OCI-LY7 (cell line): ENCODE data around the gene ATP1A3. TPM values are rescaled to one million over a fixed set of nuclear protein-coding genes. Genes with fewer than 3 reads are reported as not detected.

Source experiments
- BruUV-seq: library from RNA; stranded (reverse); fragments of 400-500 nt; replicated peaks from 2 replicates; lab custom pipeline; 2021; lab: Mats Ljungman, UMichigan
- CTCF ChIA-PET: fragments of 300-600 bp; sonication (Branson Sonifier 250); formaldehyde crosslinking; loops from one replicate; lab custom pipeline; 2022; ENCODE audit warnings: antibody characterized with exemption; ENCODE audit not compliant: unreplicated experiment; lab: Charles Lee
- POLR2A ChIA-PET: fragments of 300-600 bp; sonication (Branson Sonifier 250); formaldehyde crosslinking; loops from one replicate; lab custom pipeline; 2022; ENCODE audit warnings: antibody characterized with exemption; lab: Charles Lee
- DNase-seq: peaks from one replicate; pipeline ENCODE4 v3.0.0-alpha.2; 2015; ENCODE audit warnings: low spot score
- H2AFZ ChIP-seq: fragments of 200-600 bp; sonication (generic), shearing (Covaris generic); 2 replicates; pipeline ENCODE4 v1.6.1; 2014; ENCODE audit warnings: mild to moderate bottlenecking, antibody characterized with exemption, low read length, moderate library complexity
- H3K27ac ChIP-seq: fragments of 200-600 bp; sonication (generic); 2 replicates; pipeline ENCODE4 v1.5.1; 2014; ENCODE audit warnings: mixed run types, low read depth, mild to moderate bottlenecking, moderate library complexity, low read length, inconsistent platforms; ENCODE audit not compliant: poor library complexity, severe bottlenecking
- H3K36me3 ChIP-seq: fragments of 200-600 bp; sonication (generic); 2 replicates; pipeline ENCODE4 v1.6.1; 2014; ENCODE audit warnings: mild to moderate bottlenecking, antibody characterized with exemption, low read length, moderate library complexity, mixed read lengths; ENCODE audit not compliant: insufficient read depth
- H3K4me1 ChIP-seq: fragments of 200-600 bp; sonication (generic); 2 replicates; pipeline ENCODE4 v1.5.1; 2014; ENCODE audit warnings: mild to moderate bottlenecking, low read length; ENCODE audit not compliant: insufficient read depth, poor library complexity, severe bottlenecking
- H3K4me2 ChIP-seq: fragments of 200-600 bp; sonication (generic); 2 replicates; pipeline ENCODE4 v1.6.1; 2014; ENCODE audit warnings: mild to moderate bottlenecking, low read length
- H3K4me3 ChIP-seq: fragments of 200-600 bp; sonication (generic); 2 replicates; pipeline ENCODE4 v1.5.1; 2014; ENCODE audit warnings: mild to moderate bottlenecking, low read depth, low read length; ENCODE audit not compliant: poor library complexity, severe bottlenecking
- H3K79me2 ChIP-seq: fragments of 200-600 bp; sonication (generic); 2 replicates; pipeline ENCODE4 v1.6.1; 2016; ENCODE audit warnings: low read depth, mild to moderate bottlenecking, low read length, moderate library complexity, mixed read lengths; ENCODE audit not compliant: insufficient read depth
- H3K9me2 ChIP-seq: fragments of 200-600 bp; sonication (generic); 2 replicates; pipeline ENCODE4 v1.6.1; 2016; ENCODE audit warnings: mild to moderate bottlenecking, low read length, mixed read lengths; ENCODE audit not compliant: insufficient read depth
- H3K9me3 ChIP-seq: fragments of 200-600 bp; sonication (generic); 2 replicates; pipeline ENCODE4 v1.6.1; 2014; ENCODE audit warnings: mild to moderate bottlenecking, mixed run types, low read length, mixed read lengths
- H4K20me1 ChIP-seq: fragments of 200-600 bp; sonication (generic); 2 replicates; pipeline ENCODE4 v1.6.1; 2014; ENCODE audit warnings: mild to moderate bottlenecking, antibody characterized with exemption, low read length, moderate library complexity, mixed read lengths; ENCODE audit not compliant: insufficient read depth
- CTCF ChIP-seq: fragments of 200-600 bp; sonication (generic); conservative IDR thresholded peaks from 2 replicates; pipeline ENCODE4 v1.5.1; 2014; ENCODE audit warnings: mild to moderate bottlenecking, antibody characterized with exemption, low read length, moderate library complexity, mixed read lengths
- EZH2phosphoT487 ChIP-seq: fragments of 200-600 bp; sonication (generic); IDR thresholded peaks from 2 replicates; pipeline ENCODE4 v1.6.1; 2018; ENCODE audit warnings: low read depth, borderline replicate concordance, mild to moderate bottlenecking, mixed run types, antibody characterized with exemption, low read length, moderate library complexity, mixed read lengths
- intact Hi-C: fragments of 100-400 bp; cut with micrococcal nuclease; formaldehyde crosslinking; loops from one replicate; pipeline ENCODE4 v1.10.0; 2022; ENCODE audit not compliant: unreplicated experiment
- total RNA-seq, 2 experiments: library from RNA; depleted of rRNA in 1 of 2; stranded (reverse); fragments of >200 nt in 1 of 2; shearing (Covaris generic) in 1 of 2; gene quantifications; 2 replicates each; pipeline ENCODE4 v1.2.3, GENCODE V29; 2014 to 2022

Gene ATP1A3
- total RNA-seq, 2 experiments from 2014 or later: 9.3 to 33.0 TPM

- POLR2A ChIA-PET: interaction anchor here (1.1 kb wide), 2 partner anchors 13 to 98 kb away, joined by 4 to 5 read pairs; partner anchors contain the start of gene RPS19
- BruUV-seq: no TSS peak
These were observed 36.1 kb downstream of the ATP1A3 start for GRCh38 chr19:41957838-41958366.

GRCh38 chr19:41957161-41957837 lies 36.7 kb downstream of the ATP1A3 start:
- intact Hi-C loops: loop anchor here (5.0 to 10.0 kb wide), 2 partner anchors 75 to 162 kb away; partner anchors contain the start of gene CEACAM3
- CTCF ChIA-PET: no interaction called here
- Histone ChIP-seq H3K4me2 (peak overlapping the region; percentile 95), H3K36me3 (peaks cover 26% of the 10 kb centered on the region), H3K9me3 (no peaks in the 10 kb centered on the region), H3K4me3 (peak overlapping the region; percentile 88), H2AFZ (no peak overlapping the region), H4K20me1 (no peaks in the 10 kb centered on the region), H3K79me2 (peaks cover 4% of the 10 kb centered on the region; the same call in 1 of the 2 replicates), H3K9me2 (no peaks in the 10 kb centered on the region), H3K27ac (peak overlapping the region; percentile 65), H3K4me1 (peaks cover 29% of the 10 kb centered on the region)
- no TSS peak for BruUV-seq
- POLR2A ChIA-PET: interaction anchor here (1.1 kb wide), 1 partner anchor 12 kb away, joined by 4 read pairs; no protein-coding TSS in a partner anchor
- no peak for DNase-seq
- TF ChIP-seq CTCF: no peak
- TF ChIP-seq EZH2phosphoT487: no peak

More at GRCh38 chr19:41957838-41958366, 36.1 kb downstream of the ATP1A3 start:
- Histone ChIP-seq H3K4me3 (peak overlapping the region; percentile 88), H3K4me1 (peaks cover 24% of the 10 kb centered on the region), H4K20me1 (no peaks in the 10 kb centered on the region), H3K27ac (peak overlapping the region; percentile 65), H3K9me3 (no peaks in the 10 kb centered on the region), H3K4me2 (peak overlapping the region; percentile 95), H3K79me2 (peaks cover 4% of the 10 kb centered on the region; the same call in 1 of the 2 replicates), H3K36me3 (peaks cover 26% of the 10 kb centered on the region), H3K9me2 (no peaks in the 10 kb centered on the region), H2AFZ (no peak overlapping the region)
- TF ChIP-seq EZH2phosphoT487 (no peak), CTCF (peak; percentile 90)
- intact Hi-C loops: loop anchor here (1.0 to 10.0 kb wide), 4 partner anchors 37 to 163 kb away; partner anchors contain the start of genes ATP1A3 and CEACAM3
- peak; percentile 80 for DNase-seq
- CTCF ChIA-PET: no interaction called here
